Stimulated activated CD4-positive, alpha-beta T cell treated with anti-CD3 and anti-CD28 coated beads, TNF-alpha, amount 100 ng/mL, for 1 hour (primary cell): ENCODE measurements around the gene COMMD9.
A peak's percentile ranks its signal among the peaks of the same experiment; 100 is the strongest.
"Not testable (repeated sequence)": the region's sequence is repeated elsewhere in the genome, so short reads cannot be mapped to it uniquely, and the experiment has no call there.

Experiments used
- DNase-seq, 3 donors: peaks; one replicate each; pipeline ENCODE4 v3.0.0-alpha.2; 2020; ENCODE audit warnings: low read depth in 3 of 3, low spot score in 1 of 3

COMMD9 gene

DNA sequence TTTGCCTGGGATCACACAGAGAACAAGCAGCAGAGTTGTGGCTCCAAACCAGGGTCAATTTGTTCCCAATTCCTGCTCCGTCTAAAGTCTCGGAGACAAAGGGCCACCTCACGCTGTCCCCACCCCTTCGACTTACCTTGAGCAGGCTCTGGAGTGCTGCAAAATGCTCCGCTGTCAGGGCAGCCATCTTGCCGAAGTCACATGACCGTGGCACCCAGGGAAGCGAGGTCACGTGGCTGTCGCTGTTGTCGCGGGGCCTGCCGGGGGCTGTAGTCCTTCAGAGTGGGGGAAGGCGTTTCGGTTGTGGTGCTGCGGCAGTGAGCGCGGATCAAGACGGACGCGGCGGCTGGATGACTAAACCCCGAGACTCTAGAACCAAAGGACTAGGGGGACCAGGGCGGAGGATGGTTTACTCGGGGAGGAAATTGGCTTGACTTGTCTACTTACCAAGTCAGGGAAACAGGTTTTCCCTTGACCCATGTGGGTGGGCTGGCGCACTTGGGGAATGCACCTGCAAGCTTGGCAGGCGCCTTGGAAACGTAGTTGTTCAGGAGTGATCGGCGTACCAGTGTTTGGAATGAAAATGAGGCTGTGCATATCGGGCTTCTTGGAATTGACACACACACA, at the start of gene COMMD9:
TSS of gene COMMD9 (minus strand) at position 199 of the 627 bp plus-strand sequence. CDS start at position 187, 12 bp downstream.
- peak; percentile 82 to 86 (median 83) for DNase-seq

- DNase-seq: no peak
These were observed 44.7 kb upstream of the COMMD9 start for GRCh38 chr11:36333897-36334296.

DNA sequence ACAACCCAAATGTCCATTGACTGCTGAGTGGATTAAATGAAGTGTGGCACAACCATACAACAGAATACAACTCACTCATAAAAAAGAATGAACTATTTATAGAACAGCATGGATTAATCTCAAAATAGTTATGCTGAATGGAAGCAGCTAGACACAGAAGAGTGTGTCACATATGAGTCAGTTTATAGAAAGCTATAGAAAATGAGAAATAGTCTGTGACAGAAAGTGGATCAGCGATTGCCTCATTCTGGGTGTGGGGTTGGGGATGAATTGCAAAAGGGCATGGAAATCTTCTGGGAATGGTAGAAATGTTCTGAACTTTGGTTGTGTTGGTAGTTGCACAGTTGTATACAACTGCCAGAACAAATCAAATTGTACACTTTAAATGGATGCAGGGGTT, 44.2 kb upstream of the COMMD9 start:
- DNase-seq: no peak

DNA sequence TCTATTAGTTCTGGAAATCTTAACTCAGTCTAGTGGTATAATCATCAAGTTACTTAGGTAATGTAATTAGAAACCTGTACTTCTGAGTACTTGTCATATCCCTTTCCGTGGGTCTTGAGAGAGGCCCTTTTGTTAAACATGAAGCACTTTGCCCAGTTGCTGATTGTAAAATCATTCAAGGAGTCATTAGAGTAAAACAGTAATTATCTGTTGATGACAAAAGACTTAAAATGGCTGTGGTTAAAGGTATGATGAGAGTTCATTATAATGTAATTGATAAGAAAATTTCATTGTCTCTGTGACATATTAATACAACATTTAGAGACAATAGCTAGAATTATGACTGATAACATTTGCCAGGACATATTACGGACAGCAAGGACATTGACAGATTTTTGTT, 41.2 kb upstream of the COMMD9 start:
- no peak for DNase-seq

DNA sequence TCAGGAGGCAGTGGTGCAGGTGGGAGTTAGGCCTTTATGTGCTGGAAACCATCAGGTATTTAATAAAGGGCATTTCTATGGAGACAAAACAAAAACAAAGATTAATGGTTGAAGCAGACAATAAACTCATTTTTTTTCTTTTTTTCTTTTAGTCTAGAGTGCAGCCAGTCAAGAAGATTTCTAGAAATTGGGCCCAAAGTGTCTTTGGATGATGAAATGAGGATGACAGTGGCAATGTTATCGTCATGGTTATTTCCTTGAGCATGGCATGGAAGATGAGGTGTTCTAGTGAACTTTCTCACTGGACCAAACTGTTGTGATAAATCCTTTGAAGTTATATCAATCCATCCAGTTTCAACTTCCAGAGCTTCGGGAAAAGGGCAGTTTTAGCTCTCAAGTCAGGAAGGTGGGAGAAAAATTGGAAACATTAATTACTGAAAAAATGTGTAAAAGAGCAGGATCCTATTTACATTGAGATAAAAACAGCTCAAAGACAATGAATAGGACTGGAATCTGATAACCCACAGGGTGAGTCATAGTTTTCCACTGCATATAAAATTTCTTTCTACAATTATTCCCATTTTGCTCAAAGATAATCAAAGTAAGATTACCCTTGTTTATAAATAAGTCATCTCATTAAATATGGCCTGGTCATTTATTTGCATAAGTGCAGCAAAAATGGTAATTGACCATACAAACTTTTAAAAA, 39.9 kb upstream of the COMMD9 start:
- no peak for DNase-seq

DNA sequence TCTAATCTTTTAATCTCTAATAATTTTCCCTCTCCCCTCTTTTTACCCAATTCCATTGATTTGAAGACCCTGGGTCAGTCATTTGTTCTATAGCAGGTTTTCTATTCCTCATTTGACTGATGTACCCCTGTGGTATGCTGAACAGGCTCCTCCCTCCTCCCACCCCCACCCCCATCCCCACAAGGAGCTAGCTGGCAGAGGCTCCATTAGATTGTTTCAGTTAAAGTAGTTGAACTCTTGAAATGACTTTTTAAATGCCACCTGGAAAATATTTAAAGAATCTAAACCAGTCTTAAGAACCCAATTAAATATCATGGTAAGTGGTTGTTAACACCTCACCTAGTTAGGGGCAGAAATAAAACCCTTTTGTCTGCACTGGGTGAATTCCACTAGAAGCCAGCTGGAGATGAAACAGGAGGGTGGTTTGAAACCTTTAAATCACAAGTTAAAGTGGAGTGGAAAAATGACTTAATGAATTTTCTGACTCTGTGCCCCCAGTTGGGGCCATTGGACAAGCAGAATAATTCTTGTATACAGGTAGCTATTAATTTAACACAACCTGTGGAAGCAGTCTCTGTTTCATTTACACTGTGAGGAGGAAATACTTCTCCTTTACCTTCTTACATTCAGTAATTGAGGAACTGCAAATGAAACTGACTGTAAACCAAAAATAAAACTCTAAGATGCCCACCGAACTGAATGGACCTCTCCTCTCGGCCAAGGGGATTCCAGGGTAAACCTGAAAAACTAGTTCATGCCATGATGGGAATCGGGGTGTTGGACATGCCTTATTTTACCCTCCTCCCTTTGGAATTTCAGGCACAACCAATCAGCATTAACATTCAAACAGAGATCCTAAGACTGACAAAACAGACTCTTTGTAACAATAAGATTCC, 37.5 kb upstream of the COMMD9 start:
- no peak for DNase-seq

- not testable (repeated sequence) for DNase-seq
These were observed 36.2 kb upstream of the COMMD9 start for GRCh38 chr11:36325403-36325802.

DNA sequence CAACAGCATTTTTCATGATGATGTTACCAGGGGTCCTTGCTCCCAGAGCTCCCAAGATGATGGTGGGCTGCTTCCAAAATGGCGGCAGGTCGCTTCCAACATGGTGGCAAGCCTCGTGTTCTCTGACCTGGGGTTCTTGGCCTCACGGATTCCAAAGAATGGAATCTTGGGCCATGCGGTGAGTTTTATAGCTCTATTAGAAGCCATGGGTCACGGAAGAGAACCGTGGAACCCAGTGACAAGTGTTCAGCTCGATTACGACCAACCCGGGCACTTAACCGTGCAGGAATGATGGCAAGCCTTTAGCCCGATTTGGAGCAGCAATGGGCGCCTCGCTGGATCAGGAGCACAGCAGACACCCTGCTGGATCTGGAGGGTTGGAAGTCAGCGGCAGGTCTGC, 35.7 kb upstream of the COMMD9 start:
- DNase-seq: not testable (repeated sequence)

DNA sequence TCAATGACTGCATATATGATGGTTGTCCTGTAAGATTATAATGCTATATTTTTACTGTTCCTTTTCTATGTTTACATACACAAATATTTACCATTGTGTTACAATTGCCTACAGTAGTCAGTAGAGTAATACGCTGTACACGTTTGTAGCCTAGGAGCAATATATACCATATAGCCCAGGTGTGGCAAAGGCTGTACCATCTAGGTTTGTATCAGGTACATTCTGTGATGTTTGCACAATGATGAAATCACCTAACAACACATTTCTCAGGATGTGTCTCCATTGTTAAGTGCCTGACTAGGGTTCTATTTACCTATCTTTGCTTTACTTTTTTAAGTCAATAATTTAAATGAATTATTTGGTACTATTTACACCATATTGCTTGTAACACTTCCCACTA, 28.8 kb upstream of the COMMD9 start:
- DNase-seq: no peak

- no peak for DNase-seq
These were observed 26.8 kb upstream of the COMMD9 start for GRCh38 chr11:36316049-36316448.

GRCh38 chr11:36314434-36314767, 25.2 kb upstream of the COMMD9 start:
- DNase-seq: no peak

- no peak for DNase-seq
These were observed 24.7 kb upstream of the COMMD9 start for GRCh38 chr11:36313750-36314433.

DNA sequence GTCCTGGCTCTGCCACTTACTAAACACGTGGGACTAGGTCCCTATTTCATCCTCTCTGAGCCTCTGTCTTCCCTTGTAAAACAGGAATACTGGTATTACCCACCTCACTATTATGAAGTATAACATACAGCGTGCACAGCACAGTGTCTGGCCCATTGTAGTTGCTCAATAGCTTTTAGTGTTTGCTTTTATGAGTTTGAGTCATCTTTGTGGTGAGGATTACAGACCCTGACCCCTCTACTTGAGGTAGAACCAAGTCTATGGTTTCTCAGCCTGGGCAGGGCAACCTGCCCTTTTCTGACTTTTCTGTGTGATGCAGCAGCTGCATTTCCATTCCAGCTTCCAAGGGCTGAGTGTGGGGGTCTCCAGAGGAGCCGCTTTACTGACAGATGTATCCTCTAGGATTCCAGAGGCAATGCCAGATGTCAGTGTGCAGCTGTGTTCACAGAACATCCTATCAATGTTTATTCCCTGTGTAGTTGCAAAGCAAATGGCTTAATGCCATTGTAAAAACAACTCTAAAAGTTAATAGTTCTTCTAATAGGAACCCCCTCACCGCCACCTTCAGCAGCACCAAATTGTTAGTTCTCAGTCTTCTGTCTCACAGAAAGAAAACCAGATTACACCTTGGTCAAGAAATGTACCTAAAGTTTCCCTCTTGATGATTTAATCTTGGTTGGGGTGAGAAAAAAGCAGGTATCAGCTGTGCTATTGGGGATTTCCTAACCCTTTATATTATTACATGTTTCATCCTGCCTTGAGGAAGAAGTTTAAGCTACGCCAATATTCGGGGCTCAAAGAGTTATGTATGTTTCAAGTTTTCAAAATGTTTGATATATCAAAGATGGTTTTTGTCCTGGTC, 23.6 kb upstream of the COMMD9 start:
- DNase-seq: no peak

DNA sequence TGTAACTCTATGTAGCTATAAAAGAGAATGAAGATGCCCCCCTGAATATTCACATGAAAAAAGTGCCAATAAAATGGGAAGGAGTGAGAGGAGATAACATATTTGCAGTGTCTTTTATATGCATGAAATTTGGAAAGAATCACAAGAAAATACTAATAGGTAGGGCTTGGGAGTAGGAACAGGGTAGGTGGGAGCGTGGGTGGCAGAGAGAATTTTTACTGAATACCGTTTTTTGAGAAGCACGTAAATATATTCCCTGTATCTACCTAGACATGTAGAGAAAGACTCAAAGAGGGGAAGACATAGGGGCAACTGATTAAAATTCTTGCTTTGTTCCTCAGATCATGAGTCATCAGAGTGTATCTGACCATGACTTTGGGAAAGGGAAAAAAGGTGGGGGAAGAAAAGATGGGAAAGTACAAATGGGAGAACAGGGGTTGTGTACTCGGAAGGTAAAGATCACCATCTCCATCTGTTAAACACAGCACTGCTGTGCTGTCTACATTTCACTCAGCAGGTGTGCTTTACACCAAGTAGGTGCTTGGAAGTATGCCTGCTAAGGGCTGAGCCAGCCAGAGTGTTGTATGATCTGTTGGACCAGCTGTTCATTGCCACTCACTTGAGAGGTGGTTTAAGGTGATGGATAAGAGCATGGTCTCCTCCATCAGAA, 22.8 kb upstream of the COMMD9 start:
- DNase-seq: no peak

DNA sequence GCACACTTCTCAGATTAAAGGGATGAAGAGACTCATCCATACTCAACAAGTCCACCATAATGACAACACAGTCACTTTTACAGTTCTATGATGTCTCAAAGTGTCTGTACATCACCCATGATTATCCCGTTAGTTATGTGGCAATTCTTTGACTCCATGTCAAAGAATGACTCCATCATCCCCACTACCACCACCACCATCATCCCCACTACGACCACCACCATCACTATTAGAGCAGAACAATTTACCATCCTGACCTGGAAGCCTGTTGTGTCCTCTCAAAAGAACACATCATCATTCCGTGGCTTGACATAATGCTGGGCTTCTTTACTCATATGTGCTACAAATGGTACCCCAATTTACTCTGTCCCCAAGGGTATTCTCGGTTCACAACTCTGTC, 20.6 kb upstream of the COMMD9 start:
- no peak for DNase-seq

DNA sequence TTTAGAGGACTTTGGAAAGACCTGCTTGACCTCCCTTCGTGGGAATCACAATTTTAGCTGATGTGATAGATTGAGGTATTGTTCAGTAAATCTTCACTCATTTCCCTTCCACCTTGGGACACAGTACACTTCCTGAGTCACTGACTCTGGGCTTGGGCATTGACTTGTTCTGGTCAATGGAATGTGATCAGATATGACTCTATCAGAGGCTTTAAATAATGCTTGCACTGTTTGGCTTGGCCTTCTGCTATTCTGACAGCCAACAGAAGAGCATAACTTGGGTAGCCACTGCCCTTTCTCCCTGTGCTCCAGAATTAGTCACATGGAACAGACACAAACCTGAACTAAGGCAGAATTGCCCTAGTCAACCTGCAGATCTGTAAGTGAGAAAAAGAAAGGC, 19.4 kb upstream of the COMMD9 start:
- DNase-seq: no peak

DNA sequence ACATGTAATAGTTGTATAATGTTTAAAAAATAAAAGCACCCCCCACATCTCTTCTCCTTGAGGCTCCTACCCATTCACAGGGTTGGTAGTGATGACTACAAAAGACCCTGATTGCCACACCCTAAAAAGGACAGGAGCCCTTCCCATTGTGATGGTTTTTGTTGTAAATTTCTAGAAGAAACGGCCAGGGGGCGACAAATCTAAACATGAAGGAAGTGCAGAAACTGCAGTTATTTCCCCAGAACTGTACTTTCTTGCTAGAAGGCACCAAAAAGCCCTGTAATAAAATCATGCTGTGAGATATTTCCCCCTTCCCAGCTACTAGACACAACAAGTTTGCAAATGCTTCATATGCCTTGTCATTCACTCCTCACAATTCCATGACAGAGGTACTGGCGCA, 17.7 kb upstream of the COMMD9 start:
- no peak for DNase-seq

DNA sequence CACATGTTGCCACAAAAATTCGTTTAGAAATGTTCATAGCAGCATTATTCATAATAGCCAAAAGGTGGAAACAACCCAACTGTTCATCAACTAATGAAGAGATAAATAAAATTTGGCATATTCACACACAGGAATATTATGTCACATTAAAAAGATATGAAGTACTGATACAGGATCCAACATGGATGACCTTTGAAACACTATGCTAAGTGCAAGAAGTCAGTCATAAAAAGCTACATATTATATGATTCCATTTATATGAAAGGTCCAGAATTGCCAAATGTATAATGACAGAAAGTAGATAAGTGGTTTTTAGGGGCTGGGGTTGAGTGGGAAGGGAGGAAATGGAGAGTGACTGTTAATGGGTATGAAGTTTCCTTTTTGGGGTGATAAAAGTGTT, 15.8 kb upstream of the COMMD9 start:
- no peak for DNase-seq

GRCh38 chr11:36304351-36304750, 15.1 kb upstream of the COMMD9 start:
- no peak for DNase-seq

DNA sequence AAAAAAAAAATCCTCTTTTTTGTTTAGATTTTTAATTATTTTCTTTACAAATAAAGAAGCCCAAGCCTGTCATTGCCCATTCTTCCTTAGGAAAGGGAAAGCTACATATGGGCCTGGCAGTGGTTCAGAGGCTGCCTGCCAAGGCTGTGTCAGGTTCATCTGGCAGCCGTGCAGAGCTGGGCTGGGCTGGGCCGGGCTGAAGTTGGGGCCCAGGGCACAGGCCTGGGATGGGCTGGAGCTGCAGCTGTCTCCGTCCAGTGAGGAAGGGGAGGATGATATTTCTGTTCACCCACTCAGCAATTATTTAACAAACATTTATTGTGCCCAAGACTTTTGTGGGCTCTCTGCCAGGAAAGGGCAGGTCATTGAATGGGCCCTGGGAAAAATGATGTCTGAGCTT, 11.4 kb upstream of the COMMD9 start:
- DNase-seq: no peak
